CD14-positive monocyte (primary cell): Measurements from ENCODE around the gene KCNN3. TPM values are rescaled to one million over a fixed set of nuclear protein-coding genes. Genes with fewer than 3 reads are reported as not detected.
A peak's percentile ranks its signal among the peaks of the same experiment; 100 is the strongest.

Source experiments
- DNase-seq, 3 donors: peaks; one replicate each; pipeline ENCODE4 v3.0.0-alpha.2; 2011 to 2022
- H2AFZ ChIP-seq: 2 replicates; pipeline ENCODE4 v1.6.0; 2012; ENCODE audit warnings: mild to moderate bottlenecking, low read depth, low read length, inconsistent platforms; ENCODE audit not compliant: insufficient read depth, poor library complexity, severe bottlenecking
- H3K27ac ChIP-seq, 2 donors: 1 replicate in 1 of 2; 2 replicates in 1 of 2; pipeline ENCODE4 v1.5.1; 2012 to 2013; ENCODE audit warnings: low read length in 2 of 2, control low read depth in 1 of 2, inconsistent platforms in 1 of 2, low read depth in 1 of 2, mild to moderate bottlenecking in 1 of 2
- H3K27me3 ChIP-seq, 2 donors: one replicate each; pipeline versions ENCODE4 v1.6.0 to v1.6.1; 2011 to 2013; ENCODE audit warnings: low read length in 2 of 2; ENCODE audit not compliant: control insufficient read depth in 2 of 2, insufficient read depth in 2 of 2
- H3K36me3 ChIP-seq, 2 donors: replicated peaks in 1 of 2; 1 replicate in 1 of 2; 2 replicates in 1 of 2; pipeline versions ENCODE4 v1.5.1 to v1.6.1; 2012 to 2013; ENCODE audit warnings: low read length in 2 of 2, control low read depth in 1 of 2, inconsistent platforms in 1 of 2, mild to moderate bottlenecking in 1 of 2; ENCODE audit not compliant: insufficient read depth in 2 of 2, control insufficient read depth in 1 of 2
- H3K4me1 ChIP-seq, 2 donors: 1 replicate in 1 of 2; 2 replicates in 1 of 2; pipeline versions ENCODE4 v1.5.1 to v1.6.1; 2012 to 2013; ENCODE audit warnings: low read length in 2 of 2, control low read depth in 1 of 2, inconsistent platforms in 1 of 2, mild to moderate bottlenecking in 1 of 2, moderate library complexity in 1 of 2; ENCODE audit not compliant: insufficient read depth in 2 of 2, control insufficient read depth in 1 of 2
- H3K4me2 ChIP-seq: replicated peaks from 2 replicates; pipeline ENCODE3; 2012; ENCODE audit warnings: low read length, moderate library complexity, mild to moderate bottlenecking; ENCODE audit not compliant: poor library complexity, severe bottlenecking; ENCODE audit errors: extremely low read depth
- H3K4me3 ChIP-seq, 3 experiments: fragments of 200-600 bp in 1 of 3; sonication (generic) in 1 of 3; replicated peaks in 1 of 3; 1 replicate in 2 of 3; 2 replicates in 1 of 3; pipeline ENCODE4 v1.5.1; 2011 to 2013; ENCODE audit warnings: low read length in 3 of 3, mild to moderate bottlenecking in 3 of 3, control low read depth in 2 of 3, low read depth in 2 of 3, inconsistent platforms in 1 of 3, moderate library complexity in 1 of 3
- H3K79me2 ChIP-seq: 2 replicates; pipeline ENCODE4 v1.6.0; 2012; ENCODE audit warnings: mild to moderate bottlenecking, control low read depth, inconsistent platforms, low read length, moderate library complexity; ENCODE audit not compliant: insufficient read depth
- H3K9ac ChIP-seq: 2 replicates; pipeline ENCODE4 v1.6.0; 2017; ENCODE audit warnings: low read length, mild to moderate bottlenecking; ENCODE audit not compliant: insufficient read depth, poor library complexity, severe bottlenecking
- H3K9me3 ChIP-seq, 2 donors: replicated peaks in 1 of 2; 1 replicate in 1 of 2; 2 replicates in 1 of 2; pipeline versions ENCODE4 v1.5.1 to v1.6.1; 2012 to 2013; ENCODE audit warnings: low read length in 2 of 2, control low read depth in 1 of 2; ENCODE audit not compliant: control insufficient read depth in 1 of 2, insufficient read depth in 1 of 2
- H4K20me1 ChIP-seq: 2 replicates; pipeline ENCODE4 v1.6.0; 2012; ENCODE audit warnings: mild to moderate bottlenecking, low read length, control low read depth, moderate library complexity; ENCODE audit not compliant: insufficient read depth
- H3K27ac Mint-ChIP-seq, 7 donors: one replicate each; pipeline ENCODE4 v1.8.0; 2020; ENCODE audit warnings: mild to moderate bottlenecking in 7 of 7, mixed read lengths in 7 of 7, moderate library complexity in 6 of 7, inconsistent platforms in 2 of 7
- H3K27me3 Mint-ChIP-seq, 3 donors: one replicate each; pipeline ENCODE4 v1.8.0; 2021 to 2022; ENCODE audit warnings: low read depth in 3 of 3, mild to moderate bottlenecking in 3 of 3, mixed read lengths in 3 of 3, moderate library complexity in 3 of 3, inconsistent platforms in 1 of 3
- H3K36me3 Mint-ChIP-seq, 2 donors: one replicate each; pipeline ENCODE4 v1.8.0; 2020; ENCODE audit warnings: mixed read lengths in 2 of 2, inconsistent platforms in 1 of 2, mild to moderate bottlenecking in 1 of 2
- H3K4me1 Mint-ChIP-seq: one replicate; pipeline ENCODE4 v1.8.0; 2020; ENCODE audit warnings: mild to moderate bottlenecking, mixed read lengths
- H3K4me3 Mint-ChIP-seq, 2 donors: one replicate each; pipeline ENCODE4 v1.8.0; 2020; ENCODE audit warnings: mild to moderate bottlenecking in 2 of 2, mixed read lengths in 2 of 2, moderate library complexity in 1 of 2
- H3K9me3 Mint-ChIP-seq, 7 donors: one replicate each; pipeline ENCODE4 v1.8.0; 2020 to 2022; ENCODE audit warnings: mixed read lengths in 7 of 7, mild to moderate bottlenecking in 6 of 7, moderate library complexity in 6 of 7, inconsistent platforms in 2 of 7
- CTCF ChIP-seq: fragments of 200-600 bp; IDR thresholded peaks from one replicate; pipeline ENCODE4 v1.8.0; 2022; ENCODE audit warnings: antibody characterized with exemption, mild to moderate bottlenecking
- intact Hi-C, 2 donors: fragments of 100-400 bp; cut with micrococcal nuclease; formaldehyde crosslinking; loops; one replicate each; pipeline versions ENCODE4 v1.15.0 to v1.15.1; 2023
- polyA plus RNA-seq, 3 donors: library from polyadenylated mRNA; depleted of rRNA in 1 of 3; unstranded in 2 of 3; stranded (reverse) in 1 of 3; fragments of 300-500 nt in 2 of 3; fragments of >200 nt in 1 of 3; fragmentation: Illumina TruSeq in 2 of 3; gene quantifications; 1 replicate in 2 of 3; 2 replicates in 1 of 3; pipeline ENCODE4 v1.2.3, GENCODE V29; 2012 to 2021

KCNN3 gene
- polyA plus RNA-seq, 3 donors, result not detected

- Histone ChIP-seq H3K9me3 (no peaks in the 10 kb centered on the region), H4K20me1 (no peaks in the 10 kb centered on the region), H3K9ac (no peak overlapping the region), H3K4me2 (no peak overlapping the region), H3K27me3 (no peaks in the 10 kb centered on the region), H3K36me3 (no peaks in the 10 kb centered on the region), H3K4me1 (no peaks in the 10 kb centered on the region), H3K79me2 (no peaks in the 10 kb centered on the region), H2AFZ (no peak overlapping the region), H3K27ac (no peak overlapping the region), H3K4me3 (no peak overlapping the region)
- no peak overlapping the region for H3K4me3 Mint-ChIP-seq
- peaks cover 0 to 7% (median 4%) of the 10 kb centered on the region in 3 donors for H3K27me3 Mint-ChIP-seq
- H3K36me3 Mint-ChIP-seq, result no peaks in the 10 kb centered on the region
- H3K4me1 Mint-ChIP-seq, result peaks cover 6% of the 10 kb centered on the region
- H3K27ac Mint-ChIP-seq, result peak overlapping the region in 1 of 7 donors; percentile 43
- no peak for DNase-seq
- no peak for TF ChIP-seq CTCF
- peaks cover 0 to 2% (median 0%) of the 10 kb centered on the region in 7 donors for H3K9me3 Mint-ChIP-seq
- intact Hi-C loops, result no loop called here
These were observed 217.2 kb downstream of the KCNN3 start for GRCh38 chr1:154652893-154653292.

Other genes with a start within 250 kb of the KCNN3 start
- gene PMVK, start 66.4 kb upstream of the KCNN3 start, polyA plus RNA-seq, result 10 to 100 TPM; 17.2 to 43.2 (median 41.9) TPM
- gene PBXIP1, start 85.8 kb upstream of the KCNN3 start, polyA plus RNA-seq, result 10 to 100 TPM; 23.1 to 31.7 (median 24.0) TPM
- gene PYGO2, start 91.5 kb upstream of the KCNN3 start, polyA plus RNA-seq, result 10 to 100 TPM in 2 of 3 donors, 1 to 10 TPM in 1; 8.2 to 12.5 (median 12.0) TPM
- 10 to 100 TPM; 26.7 to 70.6 (median 31.5) TPM for gene SHC1, start 100.5 kb upstream of the KCNN3 start, polyA plus RNA-seq
- 10 to 100 TPM in 2 of 3 donors, 1 to 10 TPM in 1; 9.4 to 22.6 (median 18.0) TPM for gene CKS1B, start 104.4 kb upstream of the KCNN3 start, polyA plus RNA-seq
- gene FLAD1, start 113.1 kb upstream of the KCNN3 start, polyA plus RNA-seq, result 10 to 100 TPM; 31.5 to 41.6 (median 35.1) TPM
- gene LENEP, start 123.3 kb upstream of the KCNN3 start, polyA plus RNA-seq, result not detected
- 100 to 1,000 TPM in 1 of 3 donors, 1 to 10 TPM in 2; 6.3 to 149 (median 9.6) TPM for gene ZBTB7B, start 132.5 kb upstream of the KCNN3 start, polyA plus RNA-seq
- 1 to 10 TPM in 1 of 3 donors, not detected in 2; 2.6 TPM for gene DCST2, start 163.5 kb upstream of the KCNN3 start, polyA plus RNA-seq
- gene DCST1, start 163.5 kb upstream of the KCNN3 start, polyA plus RNA-seq, result under 1 TPM in 1 of 3 donors, not detected in 2; 0.05 TPM
- gene ADAM15, start 181.0 kb upstream of the KCNN3 start, polyA plus RNA-seq, result 100 to 1,000 TPM in 1 of 3 donors, 10 to 100 TPM in 2; 44.5 to 202 (median 74.3) TPM
- gene EFNA4, start 193.5 kb upstream of the KCNN3 start, polyA plus RNA-seq, result 1 to 10 TPM; 2.3 to 8.0 (median 4.1) TPM
- gene EFNA3, start 208.6 kb upstream of the KCNN3 start, polyA plus RNA-seq, result 1 to 10 TPM in 1 of 3 donors, under 1 TPM in 2; 0.45 to 1.7 (median 0.92) TPM